Fibroblast of lung (primary cell): Measurements from ENCODE around the gene FILIP1L. TPM values are rescaled to one million over a fixed set of nuclear protein-coding genes. Genes with fewer than 3 reads are reported as not detected.

Experiments used
- DNase-seq, 2 donors: peaks; one replicate each; pipeline versions ENCODE4 v3.0.0 to v3.0.0-alpha.2; 2010; ENCODE audit warnings: low read depth in 2 of 2
- H2AFZ ChIP-seq: 2 replicates; pipeline ENCODE4 v1.5.1; 2012; ENCODE audit warnings: low read length, control low read depth, inconsistent platforms
- H3K27ac ChIP-seq: 2 replicates; pipeline ENCODE4 v1.5.1; 2011; ENCODE audit warnings: low read length, control low read depth; ENCODE audit not compliant: insufficient read depth
- H3K27me3 ChIP-seq: 2 replicates; pipeline ENCODE4 v1.5.1; 2011; ENCODE audit warnings: mild to moderate bottlenecking, low read length; ENCODE audit not compliant: control insufficient read depth, insufficient read depth
- H3K36me3 ChIP-seq: 2 replicates; pipeline ENCODE4 v1.5.1; 2011; ENCODE audit warnings: low read length; ENCODE audit not compliant: control insufficient read depth, insufficient read depth
- H3K4me1 ChIP-seq: 2 replicates; pipeline ENCODE4 v1.5.1; 2011; ENCODE audit warnings: low read length; ENCODE audit not compliant: control insufficient read depth, insufficient read depth; ENCODE audit errors: extremely low read depth
- H3K4me2 ChIP-seq: 2 replicates; pipeline ENCODE4 v1.5.1; 2011; ENCODE audit warnings: low read length, control low read depth; ENCODE audit not compliant: insufficient read depth; ENCODE audit errors: extremely low read depth
- H3K4me3 ChIP-seq, 4 experiments: fragments of 200-600 bp in 1 of 4; sonication (generic) in 1 of 4; replicated peaks in 1 of 4; 2 replicates each; pipeline ENCODE4 v1.5.1; 2011 to 2016; ENCODE audit warnings: low read length in 4 of 4, low read depth in 3 of 4, mild to moderate bottlenecking in 3 of 4, control low read depth in 2 of 4, inconsistent platforms in 1 of 4, mixed read lengths in 1 of 4; ENCODE audit not compliant: insufficient read depth in 1 of 4; ENCODE audit errors: control extremely low read depth in 1 of 4
- H3K79me2 ChIP-seq: 2 replicates; pipeline ENCODE4 v1.5.1; 2012; ENCODE audit warnings: mild to moderate bottlenecking, low read length, inconsistent platforms; ENCODE audit not compliant: control insufficient read depth, insufficient read depth
- H3K9ac ChIP-seq: 2 replicates; pipeline ENCODE4 v1.5.1; 2011; ENCODE audit warnings: mild to moderate bottlenecking, low read length, control low read depth; ENCODE audit not compliant: insufficient read depth
- H3K9me3 ChIP-seq: 2 replicates; pipeline ENCODE4 v1.5.1; 2012; ENCODE audit warnings: low read depth, low read length; ENCODE audit not compliant: control insufficient read depth, insufficient read depth
- H4K20me1 ChIP-seq: 2 replicates; pipeline ENCODE4 v1.5.1; 2011; ENCODE audit warnings: low read length; ENCODE audit not compliant: control insufficient read depth, insufficient read depth; ENCODE audit errors: extremely low read depth
- EZH2 ChIP-seq: IDR thresholded peaks from 2 replicates; pipeline ENCODE4 v1.5.1; 2012; ENCODE audit warnings: low read length, control low read depth, mild to moderate bottlenecking; ENCODE audit errors: missing control alignments
- polyA plus RNA-seq, 2 donors: library from polyadenylated mRNA; depleted of rRNA in 1 of 2; stranded (reverse) in 1 of 2; unstranded in 1 of 2; fragments of >200 nt; gene quantifications; 2 replicates each; pipeline ENCODE4 v1.2.1, GENCODE V29; 2011 to 2012; ENCODE audit warnings: missing spikeins in 1 of 2
- total RNA-seq: library from RNA; depleted of rRNA; stranded (reverse); fragments of >200 nt; gene quantifications from 2 replicates; pipeline ENCODE4 v1.2.1, GENCODE V29; 2014
- TF ChIP-seq, protein P1 (sequence below), 2 donors: IDR thresholded peaks in 1 of 2; conservative IDR thresholded peaks in 1 of 2; 1 replicate in 1 of 2; 2 replicates in 1 of 2; pipeline ENCODE4 v1.5.1; 2011 to 2012; ENCODE audit warnings: low read length in 2 of 2, control low read depth in 1 of 2, inconsistent platforms in 1 of 2, low read depth in 1 of 2, mild to moderate bottlenecking in 1 of 2

FILIP1L gene
- total and polyA plus RNA-seq, 2 donors (not counting 1 experiment from before 2014, with no cell fraction given), result 92.8 to 126 TPM

DNA sequence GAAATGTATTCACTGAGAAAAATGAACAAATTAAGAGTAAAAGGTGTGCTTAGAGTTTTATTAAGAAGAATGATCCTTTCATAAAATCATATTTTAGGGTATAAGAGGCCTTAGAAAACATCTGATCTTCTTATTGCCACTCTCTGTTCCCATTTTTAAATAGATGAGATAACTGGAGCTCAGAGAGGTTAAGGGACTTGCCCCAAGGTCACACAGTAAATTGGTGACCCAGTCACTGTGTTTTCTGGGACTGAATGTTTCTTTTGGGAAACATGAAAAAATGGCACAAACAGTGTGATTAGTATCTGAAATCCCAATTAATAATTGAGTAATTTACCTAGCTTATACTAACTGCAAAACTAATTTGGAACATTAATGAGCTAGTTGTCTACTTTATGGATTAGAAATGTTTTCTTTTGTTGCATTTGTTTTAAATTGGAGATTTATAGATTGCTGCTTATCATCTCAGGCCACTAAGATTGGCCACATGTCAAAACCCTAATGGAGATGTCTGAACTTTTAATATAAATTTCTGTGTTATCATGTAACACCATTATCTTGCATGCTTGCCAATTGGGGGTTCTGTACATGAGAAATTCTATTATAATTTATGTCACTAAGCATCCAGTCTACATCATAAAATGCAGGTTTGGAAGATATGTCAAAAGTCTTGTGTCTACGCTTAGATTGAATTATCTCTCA is 231.7 kb downstream of the FILIP1L start:
- no peak for TF ChIP-seq EZH2
- TF ChIP-seq, protein P1, sequence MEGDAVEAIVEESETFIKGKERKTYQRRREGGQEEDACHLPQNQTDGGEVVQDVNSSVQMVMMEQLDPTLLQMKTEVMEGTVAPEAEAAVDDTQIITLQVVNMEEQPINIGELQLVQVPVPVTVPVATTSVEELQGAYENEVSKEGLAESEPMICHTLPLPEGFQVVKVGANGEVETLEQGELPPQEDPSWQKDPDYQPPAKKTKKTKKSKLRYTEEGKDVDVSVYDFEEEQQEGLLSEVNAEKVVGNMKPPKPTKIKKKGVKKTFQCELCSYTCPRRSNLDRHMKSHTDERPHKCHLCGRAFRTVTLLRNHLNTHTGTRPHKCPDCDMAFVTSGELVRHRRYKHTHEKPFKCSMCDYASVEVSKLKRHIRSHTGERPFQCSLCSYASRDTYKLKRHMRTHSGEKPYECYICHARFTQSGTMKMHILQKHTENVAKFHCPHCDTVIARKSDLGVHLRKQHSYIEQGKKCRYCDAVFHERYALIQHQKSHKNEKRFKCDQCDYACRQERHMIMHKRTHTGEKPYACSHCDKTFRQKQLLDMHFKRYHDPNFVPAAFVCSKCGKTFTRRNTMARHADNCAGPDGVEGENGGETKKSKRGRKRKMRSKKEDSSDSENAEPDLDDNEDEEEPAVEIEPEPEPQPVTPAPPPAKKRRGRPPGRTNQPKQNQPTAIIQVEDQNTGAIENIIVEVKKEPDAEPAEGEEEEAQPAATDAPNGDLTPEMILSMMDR (conservative IDR thresholded peaks at IDR 0.05 in 1 of 2, IDR thresholded peaks at IDR 0.05 in 1 of 2; ENCODE audit: low read depth in 1 of 2, low read length in 2 of 2), result no peak

DNA sequence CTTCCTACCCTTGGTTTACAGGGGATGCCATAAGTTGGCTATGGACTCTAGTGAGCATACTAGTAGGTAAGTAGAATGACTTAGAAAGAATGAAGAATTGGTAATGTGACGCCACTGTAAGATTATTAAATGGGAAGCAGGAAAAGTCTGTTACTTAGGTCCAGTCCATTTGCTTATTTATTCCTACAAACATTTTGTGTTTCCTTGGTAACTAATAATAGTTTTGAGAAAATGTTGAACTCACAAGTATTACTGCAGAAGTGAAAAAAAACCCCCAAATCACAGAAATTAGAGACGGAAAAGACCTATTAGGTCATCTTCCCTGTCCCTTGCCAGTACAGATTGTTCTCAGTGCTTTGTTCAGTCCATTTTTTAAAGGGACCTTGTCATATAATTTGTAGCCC is 233.2 kb downstream of the FILIP1L start:
- no peak overlapping the region for H2AFZ ChIP-seq
- H3K4me1 ChIP-seq, result no peaks in the 10 kb centered on the region
- H4K20me1 ChIP-seq, result no peaks in the 10 kb centered on the region
- H3K27ac ChIP-seq, result no peak overlapping the region
- H3K79me2 ChIP-seq, result peaks cover 1% of the 10 kb centered on the region
- no peaks in the 10 kb centered on the region for H3K9me3 ChIP-seq
- H3K27me3 ChIP-seq, result no peaks in the 10 kb centered on the region
- DNase-seq, result peak in 1 of 2 donors; percentile 61
- H3K4me2 ChIP-seq, result no peak overlapping the region
- H3K9ac ChIP-seq, result no peak overlapping the region
- no peaks in the 10 kb centered on the region for H3K36me3 ChIP-seq
- TF ChIP-seq EZH2, result no peak
- no peak overlapping the region for H3K4me3 ChIP-seq

More for the DNA sequence above, 231.7 kb downstream of the FILIP1L start:
- no peak overlapping the region for H3K4me2 ChIP-seq
- H3K27me3 ChIP-seq, result no peaks in the 10 kb centered on the region
- H3K9ac ChIP-seq, result no peak overlapping the region
- no peak overlapping the region for H2AFZ ChIP-seq
- H3K27ac ChIP-seq, result no peak overlapping the region
- no peaks in the 10 kb centered on the region for H3K9me3 ChIP-seq
- H3K36me3 ChIP-seq, result no peaks in the 10 kb centered on the region
- H3K79me2 ChIP-seq, result no peaks in the 10 kb centered on the region
- H3K4me1 ChIP-seq, result no peaks in the 10 kb centered on the region
- no peak for DNase-seq
- H3K4me3 ChIP-seq, result no peak overlapping the region
- H4K20me1 ChIP-seq, result no peaks in the 10 kb centered on the region

DNA sequence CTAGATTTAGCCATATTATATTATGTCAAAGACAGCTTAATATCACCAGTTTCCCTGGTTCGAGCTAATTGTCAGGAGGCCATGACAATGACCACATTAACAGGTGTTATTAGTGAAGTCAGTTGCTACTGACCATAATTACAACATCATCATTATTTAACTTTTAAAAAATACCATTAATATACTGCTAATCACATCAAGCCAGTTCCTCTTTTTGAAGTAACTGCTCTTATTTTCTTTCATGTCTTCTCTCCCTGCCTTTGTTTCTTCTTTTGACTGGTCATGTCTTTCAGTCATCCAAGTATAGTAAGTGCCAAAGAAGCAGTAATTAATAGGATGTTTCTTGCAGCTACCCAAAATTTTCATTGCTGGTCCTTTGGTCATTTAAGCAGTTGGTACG is 235.0 kb downstream of the FILIP1L start:
- no peaks in the 10 kb centered on the region for H3K27me3 ChIP-seq
- no peak for TF ChIP-seq EZH2
- TF ChIP-seq, protein P1 (conservative IDR thresholded peaks at IDR 0.05 in 1 of 2, IDR thresholded peaks at IDR 0.05 in 1 of 2; ENCODE audit: low read depth in 1 of 2, low read length in 2 of 2), result no peak
- DNase-seq, result no peak

More for the DNA sequence above, 235.0 kb downstream of the FILIP1L start:
- Histone ChIP-seq H3K27ac (no peak overlapping the region), H3K9me3 (no peaks in the 10 kb centered on the region), H3K4me2 (no peak overlapping the region), H2AFZ (no peak overlapping the region), H4K20me1 (no peaks in the 10 kb centered on the region), H3K4me3 (no peak overlapping the region), H3K36me3 (no peaks in the 10 kb centered on the region), H3K79me2 (peaks cover 18% of the 10 kb centered on the region), H3K4me1 (no peaks in the 10 kb centered on the region), H3K9ac (no peak overlapping the region)
